22Rv1 (cell line): ENCODE results near the gene ANKH.

ENCODE experiments used
- ZFX ChIP-seq: fragments of 450-650 bp; IDR thresholded peaks from 2 replicates; pipeline ENCODE4 v1.6.1; 2017; ENCODE audit warnings: antibody characterized with exemption, borderline replicate concordance
- TF ChIP-seq, protein P1 (sequence below): fragments of 450-650 bp; IDR thresholded peaks from 2 replicates; pipeline ENCODE4 v1.5.1; 2017; ENCODE audit warnings: mild to moderate bottlenecking

DNA sequence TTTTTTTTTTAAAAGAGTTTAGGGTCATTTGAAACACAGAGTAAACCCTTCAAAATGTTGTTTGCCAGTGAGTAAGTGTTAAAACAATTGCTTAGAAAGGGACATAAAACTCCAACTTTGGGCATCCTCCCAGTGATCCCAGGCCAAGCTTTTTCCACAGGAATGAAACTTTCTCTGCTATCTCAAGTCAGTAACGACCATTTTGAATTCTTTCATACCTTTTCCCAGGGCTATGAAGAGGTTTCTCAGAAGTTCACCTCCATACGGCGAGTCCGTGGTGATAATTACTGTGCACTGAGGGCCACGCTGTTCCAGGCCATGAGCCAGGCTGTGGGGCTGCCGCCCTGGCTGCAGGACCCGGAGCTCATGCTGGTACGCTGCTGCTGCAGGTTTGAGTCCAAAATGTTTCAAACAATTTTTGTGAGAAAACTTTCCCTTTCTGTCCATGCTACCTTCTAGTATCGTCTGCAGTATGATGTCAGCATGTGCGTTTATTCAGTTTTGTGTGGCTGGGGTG, 190.3 kb downstream of the ANKH start:
- TF ChIP-seq, protein P1, sequence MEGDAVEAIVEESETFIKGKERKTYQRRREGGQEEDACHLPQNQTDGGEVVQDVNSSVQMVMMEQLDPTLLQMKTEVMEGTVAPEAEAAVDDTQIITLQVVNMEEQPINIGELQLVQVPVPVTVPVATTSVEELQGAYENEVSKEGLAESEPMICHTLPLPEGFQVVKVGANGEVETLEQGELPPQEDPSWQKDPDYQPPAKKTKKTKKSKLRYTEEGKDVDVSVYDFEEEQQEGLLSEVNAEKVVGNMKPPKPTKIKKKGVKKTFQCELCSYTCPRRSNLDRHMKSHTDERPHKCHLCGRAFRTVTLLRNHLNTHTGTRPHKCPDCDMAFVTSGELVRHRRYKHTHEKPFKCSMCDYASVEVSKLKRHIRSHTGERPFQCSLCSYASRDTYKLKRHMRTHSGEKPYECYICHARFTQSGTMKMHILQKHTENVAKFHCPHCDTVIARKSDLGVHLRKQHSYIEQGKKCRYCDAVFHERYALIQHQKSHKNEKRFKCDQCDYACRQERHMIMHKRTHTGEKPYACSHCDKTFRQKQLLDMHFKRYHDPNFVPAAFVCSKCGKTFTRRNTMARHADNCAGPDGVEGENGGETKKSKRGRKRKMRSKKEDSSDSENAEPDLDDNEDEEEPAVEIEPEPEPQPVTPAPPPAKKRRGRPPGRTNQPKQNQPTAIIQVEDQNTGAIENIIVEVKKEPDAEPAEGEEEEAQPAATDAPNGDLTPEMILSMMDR = no peak
- TF ChIP-seq ZFX = no peak
